T-helper 2 cell treated with Interferon-gamma antibody and Interleukin-4, amounts not matched to agents 100 ng/mL and 5 ng/mL, for 36 hours (primary cell): ENCODE measurements around the gene COL6A2. TPM values are rescaled to one million over a fixed set of nuclear protein-coding genes. Genes with fewer than 3 reads are reported as not detected.
"Not testable (repeated sequence)": the region's sequence is repeated elsewhere in the genome, so short reads cannot be mapped to it uniquely, and the experiment has no call there.

Experiments
- intact Hi-C: fragments of 100-400 bp; cut with micrococcal nuclease; formaldehyde crosslinking; loops from one replicate; pipeline ENCODE4 v1.15.1; 2023
- total RNA-seq: library from RNA; stranded (reverse); gene quantifications from 2 replicates; pipeline ENCODE4 v1.2.3, GENCODE V29; 2022

The COL6A2 gene
- total RNA-seq, 1 donor from 2014 or later: 1.9 TPM

DNA sequence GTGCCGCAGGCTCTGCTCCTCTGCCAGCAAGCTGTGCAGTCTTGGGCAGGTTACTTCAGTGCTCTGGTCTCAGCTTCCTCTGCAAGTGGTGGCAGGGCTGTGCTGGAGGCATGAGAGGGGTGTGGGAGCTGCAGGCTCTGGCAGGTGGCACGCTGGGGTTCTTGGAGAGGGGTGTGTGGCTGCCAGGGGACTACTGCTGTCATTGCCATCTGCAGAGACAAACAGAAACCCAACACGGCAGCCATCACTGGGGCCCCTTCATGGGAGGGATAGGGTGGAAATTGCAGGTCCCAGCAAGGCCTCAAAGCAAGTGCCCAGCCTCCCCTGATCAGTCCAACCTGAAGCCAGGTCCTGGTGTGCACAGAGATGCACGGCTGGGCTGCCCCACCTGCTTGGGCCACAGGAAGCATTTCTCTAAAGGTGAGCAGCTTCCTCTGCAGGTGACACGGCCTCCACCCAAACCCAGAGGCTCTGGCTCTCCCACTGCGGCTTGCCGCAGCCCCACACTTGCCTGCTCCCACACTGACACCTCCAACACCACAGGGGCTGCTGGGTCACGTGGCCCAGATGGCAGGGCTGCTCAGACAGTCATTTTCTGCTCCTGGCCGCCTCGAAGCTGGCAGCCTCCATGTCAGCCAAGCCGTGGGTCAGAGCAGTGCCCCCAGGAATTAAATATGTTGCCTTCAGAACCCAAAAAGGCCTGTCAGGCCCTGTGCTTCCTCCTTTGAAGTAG is 4.1 kb upstream of the COL6A2 start:
- intact Hi-C loops: no loop called here

DNA sequence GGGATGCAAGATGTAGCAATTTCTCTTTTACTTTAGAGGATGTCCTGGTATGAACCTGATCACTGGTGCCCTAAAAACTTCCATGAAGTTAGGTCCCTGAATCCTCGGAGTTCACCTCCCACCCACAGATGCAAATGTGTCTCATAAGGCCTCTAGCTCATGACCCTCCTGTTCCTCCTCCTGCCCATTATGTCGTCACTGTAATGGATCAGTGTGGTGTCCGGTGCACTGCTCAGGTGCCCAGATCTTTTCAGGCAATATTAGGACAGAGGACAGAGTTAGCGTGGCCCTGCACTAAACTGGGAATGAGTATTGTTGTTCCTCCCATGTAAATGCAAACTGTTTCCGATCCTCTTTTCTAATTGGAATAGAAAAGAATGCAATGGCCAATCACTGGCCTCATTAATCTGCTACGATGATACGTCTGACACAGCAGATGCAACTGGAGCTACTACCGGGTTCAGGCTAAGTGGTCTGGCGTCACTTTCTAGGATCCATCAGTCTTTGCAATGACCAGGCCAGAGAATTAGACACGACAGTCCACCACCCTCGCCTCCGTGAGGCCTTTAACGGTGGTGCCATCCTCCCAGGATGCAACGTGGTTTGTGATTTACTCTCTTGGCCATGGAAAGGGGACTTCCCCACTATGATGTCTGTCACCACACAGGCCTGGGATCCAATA is 3.4 kb upstream of the COL6A2 start:
- intact Hi-C loops: no loop called here

DNA sequence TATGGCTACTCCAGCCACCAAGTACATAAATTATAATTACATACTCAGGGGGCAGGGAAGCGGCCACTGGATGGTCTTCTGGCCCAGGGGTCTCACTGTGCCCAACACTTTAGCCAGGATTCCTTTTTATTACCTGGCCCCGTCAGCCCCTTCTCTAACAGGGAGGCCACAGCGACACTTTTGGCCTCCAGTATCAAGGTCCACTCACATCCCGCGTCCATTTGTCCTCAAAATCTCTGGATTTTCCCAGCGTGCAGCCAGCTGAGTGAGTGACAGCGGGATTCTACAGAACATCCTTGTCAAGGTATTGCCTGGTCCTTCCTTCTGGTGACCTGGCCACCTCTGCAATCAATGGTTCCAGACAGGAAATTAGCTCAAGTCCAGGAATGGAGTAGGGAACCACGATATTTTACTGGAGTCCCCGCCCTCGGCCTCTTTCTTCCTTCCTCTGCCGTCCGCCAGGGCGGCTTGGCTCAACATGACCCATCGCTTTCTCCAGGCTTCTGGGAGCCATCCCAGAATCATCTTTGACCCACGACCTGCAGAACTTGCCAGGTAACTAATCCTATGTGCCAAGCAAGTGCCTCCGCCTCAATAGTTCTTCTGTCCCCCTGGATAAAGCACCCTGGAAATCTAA is 2.7 kb upstream of the COL6A2 start:
- intact Hi-C loops: no loop called here

DNA sequence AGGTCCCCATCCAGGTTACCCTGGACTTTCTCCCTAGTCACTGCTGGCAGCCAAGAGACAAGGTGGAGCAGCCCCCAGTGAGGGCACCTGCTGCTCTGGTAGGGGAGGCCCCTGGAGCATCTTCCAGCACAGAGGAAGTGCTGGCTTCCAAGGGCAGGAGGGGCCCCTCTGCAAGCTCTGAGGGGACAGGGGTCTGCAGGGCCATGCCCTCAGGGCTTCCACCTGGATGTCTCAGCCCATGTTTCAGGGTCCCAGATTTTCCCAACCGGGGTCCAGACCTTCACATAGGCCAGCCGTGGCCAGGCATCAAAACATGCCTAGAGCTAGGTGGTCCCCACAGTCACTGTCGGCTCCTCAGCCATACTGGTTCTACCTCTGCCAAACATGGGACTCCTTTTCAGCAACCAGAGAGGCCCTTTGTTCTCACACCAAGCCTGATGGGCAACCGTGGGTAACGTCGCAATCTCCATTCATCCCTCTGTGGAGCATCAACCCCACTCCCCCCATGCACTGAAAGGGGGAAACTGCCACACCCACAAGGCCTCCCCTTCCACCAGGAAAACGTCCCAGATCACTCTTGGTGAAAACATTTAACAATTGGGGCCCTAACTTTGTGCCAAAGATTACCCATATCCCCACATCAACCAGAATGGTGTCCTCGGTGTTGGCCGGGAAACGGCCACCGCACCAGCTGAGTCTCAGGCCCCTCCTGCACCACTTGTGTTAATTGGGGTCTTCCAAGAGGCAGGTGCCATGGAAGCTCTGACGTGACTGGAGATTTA is 1.9 kb upstream of the COL6A2 start:
- intact Hi-C loops: no loop called here

DNA sequence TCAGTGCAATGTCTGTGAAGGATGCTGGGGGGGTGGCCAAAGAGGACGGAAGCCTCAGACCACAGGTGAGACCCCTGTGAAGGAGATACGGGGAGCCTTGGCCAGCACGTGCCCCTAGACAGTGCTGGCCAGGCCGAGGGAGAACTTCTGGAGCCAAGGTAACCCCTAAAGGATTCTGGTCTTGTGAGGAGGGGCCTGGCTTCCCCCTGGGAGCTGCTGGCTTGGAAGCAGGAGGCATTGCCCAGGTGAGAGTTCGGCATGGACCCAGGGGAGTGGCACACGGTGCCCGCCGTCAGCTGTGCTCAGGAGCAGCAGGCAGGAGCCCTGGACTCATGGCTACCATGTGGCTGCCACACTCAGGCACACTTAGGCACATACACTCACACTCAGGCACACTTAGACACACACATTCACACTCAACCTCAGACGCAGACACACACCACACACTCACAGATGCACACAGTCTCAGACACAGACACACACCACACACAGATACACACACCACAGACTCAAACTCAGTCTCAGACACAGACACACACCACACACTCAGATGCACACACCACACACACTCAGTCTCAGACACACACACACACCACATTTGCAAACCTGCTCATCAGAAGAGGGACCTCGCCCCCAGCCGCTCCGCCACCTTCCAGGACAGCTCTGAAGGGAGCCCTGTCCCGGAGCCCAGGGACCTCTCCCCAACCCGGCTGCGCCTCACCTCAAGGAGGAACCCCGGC is 1.1 kb upstream of the COL6A2 start:
- intact Hi-C loops: no loop called here

DNA sequence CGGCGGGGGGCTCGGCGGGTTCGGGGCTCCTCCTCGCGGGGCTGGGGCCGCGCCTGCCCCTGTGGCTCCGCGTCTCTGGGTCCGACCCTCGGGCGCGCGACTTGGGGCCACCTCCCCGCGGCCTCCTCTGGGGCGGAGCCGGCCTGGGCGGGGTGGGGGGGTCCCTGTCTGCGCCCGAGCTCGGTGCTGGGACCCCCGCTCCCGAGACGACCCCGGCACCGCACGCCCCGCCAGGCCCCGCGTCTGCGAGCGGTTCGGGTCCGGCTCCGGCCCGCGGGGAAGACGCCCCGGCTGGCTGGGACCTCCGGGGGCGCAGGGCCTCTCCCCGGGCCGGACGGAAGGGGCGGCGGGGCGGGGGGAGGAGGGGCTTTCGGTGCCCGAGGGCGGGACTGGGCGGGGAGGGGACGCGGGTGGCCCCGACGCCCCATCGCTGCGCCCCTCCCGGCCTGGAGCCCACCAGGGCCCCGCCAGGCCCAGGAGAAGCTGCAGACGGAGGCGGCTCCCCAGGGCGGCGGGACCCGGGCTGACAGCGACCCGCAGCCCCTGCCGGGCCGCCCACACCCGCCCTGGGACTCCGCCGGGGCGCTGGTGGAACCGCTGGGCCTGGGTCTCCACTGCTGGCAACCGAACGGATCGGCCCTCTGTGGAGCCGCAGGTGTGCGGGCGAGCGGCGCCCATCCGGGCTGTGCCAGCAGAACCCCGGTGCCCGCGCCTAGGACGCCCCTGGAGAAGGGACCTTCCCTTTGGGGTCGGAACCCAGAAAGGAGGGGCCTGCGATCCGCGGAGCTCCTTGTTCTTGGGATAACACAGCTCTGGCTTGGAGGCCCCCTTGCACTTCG is 610 bp downstream of the COL6A2 start:
- intact Hi-C loops: no loop called here

DNA sequence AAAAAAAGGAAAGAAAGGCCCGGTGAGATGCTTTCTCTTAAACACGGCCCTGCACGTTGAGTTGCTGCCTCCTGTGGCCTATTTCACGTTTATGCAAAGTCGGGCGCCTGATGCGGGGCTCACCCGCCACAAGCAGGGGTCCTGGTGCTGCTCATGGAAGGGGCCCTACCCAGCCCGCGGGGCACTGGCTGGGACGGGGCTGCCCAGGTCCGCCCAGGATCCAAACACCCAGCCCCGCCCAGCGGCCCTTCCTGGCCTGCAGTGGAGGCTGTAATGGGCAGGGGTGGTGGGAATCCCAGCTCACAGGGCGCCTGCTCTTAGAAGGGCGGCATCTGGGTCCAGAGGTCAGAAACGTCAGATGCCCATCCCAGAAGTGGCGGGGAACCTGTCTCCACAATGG is 1.6 kb downstream of the COL6A2 start:
- intact Hi-C loops: no loop called here

DNA sequence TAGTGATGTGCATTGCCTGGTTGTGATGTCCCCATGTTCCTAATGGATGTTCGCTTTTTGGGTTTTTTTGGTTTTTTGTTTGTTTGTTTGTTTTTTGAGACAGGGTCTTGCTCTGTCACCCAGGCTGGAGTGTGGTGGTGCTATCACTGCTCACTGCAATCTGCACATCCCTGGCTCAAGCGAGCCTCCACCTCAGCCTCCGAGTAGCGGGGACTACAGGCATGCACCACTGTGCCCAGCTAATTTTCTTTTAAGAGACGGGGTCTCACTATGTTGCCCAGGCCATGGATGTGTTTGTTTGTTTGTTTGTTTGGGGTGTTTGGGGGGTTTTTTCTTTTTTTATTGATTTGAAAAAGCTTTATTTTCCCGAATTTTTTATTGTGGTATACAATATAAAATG is 2.1 kb downstream of the COL6A2 start:
- intact Hi-C loops: no loop called here

DNA sequence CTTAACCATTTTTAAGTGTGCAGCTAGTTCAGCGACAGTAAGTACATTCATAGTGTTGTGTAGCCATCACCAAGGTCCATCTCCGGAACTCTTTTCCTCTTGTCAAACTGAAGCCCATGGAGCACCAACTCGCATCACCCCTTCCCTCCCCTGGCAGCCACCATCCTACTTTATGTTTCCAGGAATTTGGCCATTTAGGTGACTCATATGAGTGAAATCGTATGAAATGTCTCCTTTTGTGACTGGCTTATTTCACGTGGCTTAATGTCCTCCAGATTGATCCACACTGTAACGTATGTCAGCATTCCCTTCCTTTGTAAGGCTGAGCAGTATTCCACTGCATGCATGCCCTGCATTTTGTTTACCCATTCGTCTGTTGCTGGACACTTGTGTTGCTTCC is 2.5 kb downstream of the COL6A2 start:
- intact Hi-C loops: no loop called here

DNA sequence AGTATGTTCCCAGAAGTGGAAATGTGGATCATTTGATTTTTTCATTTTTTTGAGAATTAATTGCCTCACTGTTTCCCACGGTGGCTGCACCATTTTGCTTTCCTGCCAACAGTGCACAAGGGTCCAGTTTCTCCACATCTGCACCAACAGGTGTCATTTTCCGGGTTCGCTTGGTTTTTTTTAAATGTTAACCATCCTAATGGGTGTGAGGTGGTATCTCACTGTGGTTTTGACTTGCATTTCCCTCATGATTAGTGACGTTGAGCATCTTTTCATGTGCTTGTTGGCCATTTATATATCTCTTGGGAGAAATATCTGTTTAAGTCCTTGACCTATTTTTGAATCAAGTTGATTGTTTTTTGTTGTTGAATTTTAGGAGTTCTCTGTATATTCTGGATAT is 3.0 kb downstream of the COL6A2 start:
- intact Hi-C loops: no loop called here

DNA sequence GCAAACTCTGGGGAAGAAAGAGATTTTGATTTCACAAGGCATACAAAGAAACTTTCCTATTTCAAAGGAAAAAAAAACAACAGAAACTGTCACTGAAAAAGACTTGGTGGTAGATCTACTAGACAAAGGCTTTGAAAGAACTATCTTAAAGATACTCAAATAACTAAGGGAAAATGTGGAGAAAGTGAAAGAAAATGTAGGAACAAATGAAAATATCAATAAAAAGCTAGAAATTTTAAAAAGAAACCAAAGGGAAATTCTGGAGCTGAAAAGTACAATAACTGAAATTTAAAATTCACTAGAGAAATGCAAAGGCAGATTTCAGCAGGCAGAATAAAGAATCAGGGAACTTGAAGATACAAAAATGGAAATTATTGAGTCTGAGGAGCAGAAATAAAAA is 6.2 kb downstream of the COL6A2 start:
- intact Hi-C loops: no loop called here

DNA sequence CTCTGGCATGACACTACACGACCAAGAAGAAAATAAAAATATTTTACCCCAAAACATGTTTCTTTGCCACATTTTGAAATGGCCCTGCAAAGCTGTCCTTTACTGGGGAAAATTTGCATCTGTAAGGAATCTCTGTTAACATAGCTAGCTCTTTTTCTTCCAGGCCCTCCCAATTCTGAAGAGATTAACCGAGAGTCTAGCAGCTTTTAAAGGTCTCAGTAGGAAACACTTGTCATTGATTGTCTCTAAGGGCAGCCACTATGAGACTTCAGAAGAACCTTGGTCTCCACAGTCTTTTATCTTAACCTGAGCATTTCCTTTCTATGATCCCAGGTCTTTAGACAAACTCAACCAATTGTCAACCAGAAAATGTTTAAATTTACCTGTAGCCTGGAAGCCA is 9.5 kb downstream of the COL6A2 start:
- intact Hi-C loops: not testable (repeated sequence)

DNA sequence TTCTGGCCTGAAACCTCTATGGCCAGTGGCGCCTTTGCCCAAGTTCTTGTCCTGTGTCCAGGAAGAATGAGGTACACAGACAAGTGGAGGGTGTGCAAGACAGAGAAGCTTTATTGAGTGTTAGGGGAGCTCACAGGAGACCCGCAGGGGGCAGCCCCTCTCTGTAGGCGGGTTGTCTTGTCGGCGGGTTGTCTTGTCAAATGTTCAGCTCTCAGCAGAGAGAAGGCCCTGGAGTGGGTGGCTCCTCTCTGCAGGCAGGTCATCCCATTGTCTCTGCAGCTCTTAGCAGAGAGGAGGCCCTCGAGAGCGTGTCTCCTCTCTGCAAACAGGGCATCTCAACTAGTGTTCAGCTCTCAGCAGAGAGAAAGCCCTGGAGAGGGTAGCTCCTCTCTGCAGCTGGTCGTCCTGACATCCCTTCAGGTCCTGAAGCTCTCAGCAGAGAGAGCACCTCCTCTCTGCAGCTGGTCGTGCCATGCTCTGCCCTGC is 11.0 kb downstream of the COL6A2 start:
- intact Hi-C loops: no loop called here

DNA sequence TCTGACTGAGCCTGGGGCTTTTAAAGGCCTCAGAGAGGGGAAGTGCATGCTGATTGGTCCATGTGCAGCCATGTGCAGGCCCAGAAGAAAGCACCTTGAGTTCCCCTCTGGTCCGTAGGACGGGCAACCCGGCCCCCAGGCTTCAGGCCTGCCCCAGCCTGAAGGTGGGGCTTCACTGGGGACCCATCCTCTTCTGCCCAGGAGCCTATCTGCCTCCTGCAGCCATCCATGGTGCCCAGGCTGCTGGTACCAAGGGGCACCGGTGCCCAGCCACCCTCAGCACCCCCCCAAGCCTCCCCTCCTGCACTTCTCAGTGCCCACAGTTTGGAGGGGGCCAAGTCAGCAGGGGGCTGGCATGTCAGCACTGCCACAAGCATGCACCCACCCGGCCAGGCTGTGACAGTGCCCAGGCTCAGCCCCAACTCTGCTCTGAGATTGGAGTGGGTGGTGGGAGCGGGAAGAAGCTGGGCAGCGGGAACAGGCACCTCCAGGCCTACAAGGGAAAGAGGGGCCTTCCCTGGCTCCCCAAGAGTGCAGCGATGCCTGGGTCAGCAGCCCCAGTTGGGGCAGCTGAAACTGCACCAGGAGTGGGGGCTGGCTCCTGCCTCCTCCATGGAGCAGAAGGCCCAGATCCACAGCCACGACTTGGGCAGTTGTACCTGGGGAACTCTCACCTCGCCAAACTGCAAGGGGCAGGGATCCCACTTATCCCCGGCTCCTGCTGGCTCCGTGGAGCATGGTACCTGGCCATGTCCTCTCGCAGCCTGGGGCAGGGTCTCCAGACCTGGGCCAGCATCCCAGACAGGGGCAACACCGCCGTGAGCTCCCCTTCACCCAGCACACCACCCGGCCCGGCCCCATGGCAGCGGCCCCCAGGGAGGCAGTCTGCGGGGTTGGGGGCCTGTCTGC is 11.7 kb downstream of the COL6A2 start:
- intact Hi-C loops: no loop called here

DNA sequence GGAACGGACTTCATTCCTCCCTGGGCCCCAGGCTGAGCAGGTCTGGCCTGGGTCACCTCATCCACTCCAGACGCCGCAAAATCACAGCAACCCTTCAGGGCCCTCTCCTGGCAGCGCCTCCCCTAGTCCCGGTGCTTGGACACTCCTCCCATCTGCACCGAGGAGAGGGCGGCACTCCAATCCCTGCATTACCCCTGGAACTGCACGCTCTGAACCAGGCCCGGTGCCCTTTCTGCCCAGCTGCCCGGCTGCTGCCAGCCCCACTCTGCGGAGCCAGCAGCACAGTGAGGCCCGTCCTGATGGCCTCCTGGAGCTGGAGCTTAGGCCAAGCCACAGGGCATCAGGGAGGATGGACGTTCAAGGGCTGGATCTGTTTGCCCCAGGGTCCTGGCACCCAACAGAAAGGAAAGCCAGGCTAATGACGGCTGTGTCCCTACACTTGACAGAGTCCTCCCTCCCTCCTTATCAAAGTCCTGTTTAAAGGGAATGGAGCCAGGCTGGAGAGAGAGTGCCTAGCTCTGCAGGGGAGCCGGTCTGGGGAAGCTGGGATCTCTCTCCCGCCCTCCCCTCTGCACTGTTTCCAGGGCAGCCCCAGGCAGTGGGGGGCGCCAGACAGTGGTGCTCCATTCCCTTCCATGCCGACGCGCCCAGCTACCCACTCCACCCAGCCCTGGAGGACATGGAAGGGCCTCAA is 12.7 kb downstream of the COL6A2 start:
- intact Hi-C loops: no loop called here

DNA sequence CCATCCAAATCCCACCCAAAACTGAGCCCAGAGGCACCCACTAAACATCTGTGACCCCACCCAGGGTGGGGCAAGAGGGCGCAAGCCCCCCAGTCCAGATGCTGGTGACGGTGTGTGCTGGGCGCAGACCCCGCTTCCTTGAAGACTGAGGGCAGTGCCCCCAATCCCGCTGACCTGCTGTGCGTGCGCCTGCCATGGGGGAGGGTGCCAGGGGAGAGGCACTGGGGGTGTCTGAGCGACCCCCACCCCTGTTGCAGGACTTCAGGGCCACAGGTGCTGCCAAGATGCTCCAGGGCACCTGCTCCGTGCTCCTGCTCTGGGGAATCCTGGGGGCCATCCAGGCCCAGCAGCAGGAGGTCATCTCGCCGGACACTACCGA is 13.3 kb downstream of the COL6A2 start:
- intact Hi-C loops: no loop called here

DNA sequence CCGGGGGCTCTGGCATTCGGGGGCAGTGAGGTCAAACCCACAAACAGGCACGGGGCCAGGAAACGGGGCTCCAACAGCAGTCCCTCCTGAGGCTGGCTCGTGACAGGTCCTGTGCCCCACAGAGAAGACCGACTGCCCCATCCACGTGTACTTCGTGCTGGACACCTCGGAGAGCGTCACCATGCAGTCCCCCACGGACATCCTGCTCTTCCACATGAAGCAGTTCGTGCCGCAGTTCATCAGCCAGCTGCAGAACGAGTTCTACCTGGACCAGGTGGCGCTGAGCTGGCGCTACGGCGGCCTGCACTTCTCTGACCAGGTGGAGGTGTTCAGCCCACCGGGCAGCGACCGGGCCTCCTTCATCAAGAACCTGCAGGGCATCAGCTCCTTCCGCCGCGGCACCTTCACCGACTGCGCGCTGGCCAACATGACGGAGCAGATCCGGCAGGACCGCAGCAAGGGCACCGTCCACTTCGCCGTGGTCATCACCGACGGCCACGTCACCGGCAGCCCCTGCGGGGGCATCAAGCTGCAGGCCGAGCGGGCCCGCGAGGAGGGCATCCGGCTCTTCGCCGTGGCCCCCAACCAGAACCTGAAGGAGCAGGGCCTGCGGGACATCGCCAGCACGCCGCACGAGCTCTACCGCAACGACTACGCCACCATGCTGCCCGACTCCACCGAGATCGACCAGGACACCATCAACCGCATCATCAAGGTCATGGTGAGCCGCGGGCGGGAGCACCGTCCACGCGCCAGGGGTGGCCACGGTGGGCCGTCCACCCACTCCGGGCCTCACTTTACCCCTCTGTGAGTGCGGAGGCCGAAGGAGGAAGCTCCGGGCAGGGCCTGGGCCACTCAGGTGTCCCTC is 14.2 kb downstream of the COL6A2 start:
- intact Hi-C loops: no loop called here
